Naive thymus-derived CD8-positive, alpha-beta T cell (primary cell): ENCODE data around the gene NSFL1C. TPM values are rescaled to one million over a fixed set of nuclear protein-coding genes. Genes with fewer than 3 reads are reported as not detected.
A peak's percentile ranks its signal among the peaks of the same experiment; 100 is the strongest.
"Not testable (repeated sequence)": the region's sequence is repeated elsewhere in the genome, so short reads cannot be mapped to it uniquely, and the experiment has no call there.

Experiments
- ATAC-seq, 2 donors: fragments of 150-1000 bp; cut with Tn5 transposase in 1 of 2; sonication (Bioruptor Pico), chemical (Tn5 transposase) in 1 of 2; 1 replicate in 1 of 2; 2 replicates in 1 of 2; pipeline ENCODE4 v1.10.0; 2021; ENCODE audit warnings: mild to moderate bottlenecking in 2 of 2, moderate library complexity in 2 of 2
- POLR2A ChIA-PET: fragments of 350-600 bp; sonication (Branson Sonifier 250); formaldehyde crosslinking; loops from one replicate; lab custom pipeline; 2021; ENCODE audit warnings: antibody characterized with exemption; lab: Charles Lee
- DNase-seq, 10 donors: peaks; one replicate each; pipeline versions ENCODE4 v3.0.0 to v3.0.0-alpha.2; 2020 to 2022
- H3K27ac Mint-ChIP-seq, 10 donors: one replicate each; pipeline ENCODE4 v1.8.0; 2020 to 2022; ENCODE audit warnings: mild to moderate bottlenecking in 10 of 10, mixed read lengths in 10 of 10, moderate library complexity in 4 of 10, inconsistent platforms in 1 of 10
- H3K27me3 Mint-ChIP-seq, 5 donors: one replicate each; pipeline ENCODE4 v1.8.0; 2021 to 2022; ENCODE audit warnings: mixed read lengths in 5 of 5
- H3K36me3 Mint-ChIP-seq, 3 donors: one replicate each; pipeline ENCODE4 v1.8.0; 2020 to 2022; ENCODE audit warnings: mixed read lengths in 3 of 3, mild to moderate bottlenecking in 2 of 3, inconsistent platforms in 1 of 3
- H3K4me1 Mint-ChIP-seq, 4 donors: one replicate each; pipeline ENCODE4 v1.8.0; 2021 to 2022; ENCODE audit warnings: mixed read lengths in 4 of 4
- H3K4me3 Mint-ChIP-seq, 10 donors: one replicate each; pipeline ENCODE4 v1.8.0; 2020 to 2022; ENCODE audit warnings: mild to moderate bottlenecking in 10 of 10, mixed read lengths in 10 of 10, moderate library complexity in 6 of 10, inconsistent platforms in 1 of 10
- H3K9me3 Mint-ChIP-seq, 9 donors: one replicate each; pipeline ENCODE4 v1.8.0; 2020 to 2022; ENCODE audit warnings: mixed read lengths in 9 of 9, mild to moderate bottlenecking in 3 of 9, inconsistent platforms in 1 of 9, moderate library complexity in 1 of 9
- polyA plus RNA-seq, 3 donors: library from polyadenylated mRNA; unstranded; fragments of 300-500 nt; fragmentation: Illumina TruSeq; gene quantifications; one replicate each; pipeline ENCODE4 v1.2.3, GENCODE V29; 2021
- total RNA-seq, 8 experiments: library from RNA in 2 of 8; stranded (reverse) in 2 of 8; gene quantifications; one replicate each; pipeline ENCODE4 v1.2.3 and lab custom pipeline; 2021 to 2026

The NSFL1C gene
- total and polyA plus RNA-seq, 5 experiments from 2014 or later = 68.1 to 82.8 (median 72.6) TPM

DNA sequence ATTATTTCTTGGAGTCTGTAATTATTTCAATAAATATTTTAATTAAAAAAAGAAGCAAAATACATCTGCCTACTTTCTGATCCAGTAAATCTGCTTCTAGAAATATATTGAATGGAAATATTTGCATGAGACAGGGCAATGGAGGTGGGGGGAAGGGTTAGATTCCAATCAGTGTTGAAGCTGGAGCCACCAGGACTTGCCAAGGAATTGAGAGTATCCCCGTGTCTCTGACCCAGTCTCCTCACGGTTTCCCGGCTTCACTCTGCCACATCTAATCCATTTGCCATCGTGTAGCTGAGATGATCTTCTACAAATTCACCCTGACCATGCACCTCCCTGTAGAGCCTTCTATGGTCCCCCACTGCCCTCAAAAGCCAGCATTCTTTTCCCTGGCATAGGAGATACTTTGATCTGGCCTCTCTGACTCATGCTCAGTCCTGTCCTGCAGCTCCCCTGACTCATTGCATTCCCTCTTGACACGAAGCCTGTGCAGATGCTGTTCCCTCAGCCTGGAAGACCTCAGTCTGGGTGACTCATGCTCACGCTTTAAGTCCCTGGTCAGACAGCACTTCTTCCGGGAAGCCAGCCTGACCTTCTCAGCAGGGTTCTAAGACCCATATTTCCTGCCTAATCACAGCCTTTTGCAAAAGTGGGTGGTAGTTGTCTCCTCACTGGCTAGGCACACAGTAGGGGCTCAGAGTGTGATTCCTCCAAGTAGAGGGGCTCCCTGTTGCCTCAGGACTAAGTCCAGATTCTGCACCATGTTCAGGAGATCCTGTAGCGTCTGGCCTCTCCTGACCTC, 50.8 kb downstream of the NSFL1C start:
- POLR2A ChIA-PET = no interaction called here
- Mint-ChIP-seq H3K27ac (peak overlapping the region in 1 of 10 donors; percentile 46), H3K9me3 (peaks cover 0 to 37% (median 13%) of the 10 kb centered on the region in 9 donors), H3K27me3 (peaks cover 0 to 9% (median 0%) of the 10 kb centered on the region in 5 donors), H3K36me3 (peaks cover 0 to 23% (median 17%) of the 10 kb centered on the region in 3 donors), H3K4me1 (no peaks in the 10 kb centered on the region), H3K4me3 (no peak overlapping the region)
- ATAC-seq = no peak
- no peak for DNase-seq

DNA sequence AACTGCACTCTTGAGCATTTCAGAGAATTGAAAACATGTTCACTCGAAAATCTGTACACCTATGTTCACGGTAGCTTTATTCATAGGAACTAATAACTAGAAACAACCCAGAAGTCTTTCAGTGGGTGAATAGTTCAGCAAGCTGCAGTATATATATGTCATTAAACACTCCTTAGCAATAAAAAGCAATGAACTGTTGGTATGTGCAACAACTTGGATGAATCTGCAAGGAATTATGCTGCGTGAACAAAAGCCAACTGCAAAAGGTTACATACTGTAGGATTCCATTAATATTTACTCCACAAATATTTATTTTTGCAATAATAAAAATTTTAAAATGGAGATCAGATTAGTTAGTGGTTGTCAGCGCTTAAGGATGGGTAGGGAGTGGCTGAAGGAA, 51.7 kb downstream of the NSFL1C start:
- Mint-ChIP-seq H3K4me3 (no peak overlapping the region), H3K9me3 (peaks cover 0 to 28% (median 11%) of the 10 kb centered on the region in 9 donors), H3K36me3 (peaks cover 0 to 18% (median 12%) of the 10 kb centered on the region in 3 donors), H3K27me3 (peaks cover 0 to 9% (median 0%) of the 10 kb centered on the region in 5 donors), H3K27ac (no peak overlapping the region), H3K4me1 (no peaks in the 10 kb centered on the region)
- ATAC-seq (no peak), DNase-seq (no peak)
- POLR2A ChIA-PET = no interaction called here

DNA sequence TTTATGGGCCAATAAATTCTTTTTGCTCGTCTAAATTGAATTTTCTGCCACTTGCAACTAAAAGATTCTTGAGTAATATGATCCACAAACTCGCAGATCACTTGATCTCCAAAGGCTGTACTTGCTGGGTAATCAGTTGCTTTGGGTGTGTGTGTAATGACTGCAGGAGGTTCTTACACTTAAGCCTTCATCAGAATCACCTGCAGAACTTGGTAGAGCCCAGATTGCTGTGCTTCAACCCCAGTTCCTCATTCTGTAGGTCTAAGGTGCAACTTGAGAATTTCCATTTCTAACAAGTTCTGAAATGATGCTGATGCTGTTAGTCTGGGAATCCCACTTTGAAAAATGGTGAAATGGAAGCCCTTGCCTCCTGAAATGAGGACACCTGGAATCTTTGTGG, 60.8 kb downstream of the NSFL1C start:
- ATAC-seq (no peak), DNase-seq (no peak)
- Mint-ChIP-seq H3K27ac (no peak overlapping the region), H3K27me3 (peaks cover 0 to 9% (median 0%) of the 10 kb centered on the region in 5 donors), H3K9me3 (peaks cover 0 to 13% (median 5%) of the 10 kb centered on the region in 9 donors), H3K36me3 (peaks cover 0 to 8% (median 0%) of the 10 kb centered on the region in 3 donors), H3K4me1 (peaks cover 8 to 18% (median 13%) of the 10 kb centered on the region in 4 donors), H3K4me3 (no peak overlapping the region)
- POLR2A ChIA-PET = no interaction called here

DNA sequence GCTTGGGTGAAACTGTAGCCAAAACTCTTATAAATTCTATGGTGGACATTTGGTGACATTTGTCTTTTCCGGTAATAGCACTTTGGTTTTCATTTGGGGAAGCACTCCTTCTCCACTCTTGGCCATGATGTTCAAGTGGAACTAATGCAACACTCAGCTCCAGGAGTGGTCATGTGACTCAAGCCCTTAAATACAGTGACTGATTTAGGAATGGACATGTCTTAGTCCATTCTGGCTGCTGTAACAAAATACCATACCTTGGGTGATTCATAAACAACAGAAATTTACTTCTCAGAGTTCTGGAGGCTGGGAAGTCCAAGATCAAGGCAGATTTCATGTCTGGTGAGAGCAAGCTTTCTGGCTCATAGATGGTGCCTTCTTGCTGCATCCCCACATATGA, 63.0 kb downstream of the NSFL1C start:
- no peak overlapping the region for H3K4me3 Mint-ChIP-seq
- peaks cover 0 to 6% (median 0%) of the 10 kb centered on the region in 5 donors for H3K27me3 Mint-ChIP-seq
- no peak overlapping the region for H3K27ac Mint-ChIP-seq
- peaks cover 0 to 5% (median 0%) of the 10 kb centered on the region in 3 donors for H3K36me3 Mint-ChIP-seq
- POLR2A ChIA-PET = no interaction called here
- DNase-seq = no peak
- no peak for ATAC-seq
- H3K9me3 Mint-ChIP-seq = peaks cover 0 to 13% (median 5%) of the 10 kb centered on the region in 9 donors
- H3K4me1 Mint-ChIP-seq = peaks cover 8 to 18% (median 13%) of the 10 kb centered on the region in 4 donors

DNA sequence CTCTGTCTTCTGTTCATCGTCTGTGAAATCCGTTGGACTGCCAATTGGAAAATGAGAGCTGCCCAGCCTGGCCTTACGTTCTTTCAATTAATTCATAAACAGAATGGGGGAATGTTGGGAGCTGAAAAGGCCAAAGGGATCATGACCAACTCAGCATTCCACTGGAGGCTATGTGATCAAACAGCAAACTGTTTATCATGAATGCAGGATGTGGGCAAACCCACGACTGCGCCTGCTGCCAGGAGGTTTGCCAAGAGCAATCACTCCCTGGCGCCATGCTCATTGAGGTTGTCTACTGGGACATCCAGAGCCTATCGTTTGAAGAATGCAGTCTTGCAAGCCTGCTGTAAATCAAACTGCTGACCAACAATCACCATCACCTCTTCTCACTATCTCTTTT, 64.5 kb downstream of the NSFL1C start:
- Mint-ChIP-seq H3K4me1 (peaks cover 8 to 21% (median 12%) of the 10 kb centered on the region in 4 donors), H3K9me3 (peaks cover 0 to 13% (median 5%) of the 10 kb centered on the region in 9 donors), H3K4me3 (peak overlapping the region in 6 of 10 donors; percentile 15 to 53 (median 34)), H3K27me3 (peaks cover 0 to 5% (median 0%) of the 10 kb centered on the region in 5 donors), H3K36me3 (peaks cover 0 to 5% (median 0%) of the 10 kb centered on the region in 3 donors), H3K27ac (peak overlapping the region in 5 of 10 donors; percentile 38 to 76 (median 54))
- DNase-seq = no peak
- peak in 1 of 2 donors; percentile 45 for ATAC-seq
- POLR2A ChIA-PET = interaction anchor here (0.7 kb wide), 1 partner anchor 10 kb away, joined by 4 read pairs; no protein-coding TSS in a partner anchor

DNA sequence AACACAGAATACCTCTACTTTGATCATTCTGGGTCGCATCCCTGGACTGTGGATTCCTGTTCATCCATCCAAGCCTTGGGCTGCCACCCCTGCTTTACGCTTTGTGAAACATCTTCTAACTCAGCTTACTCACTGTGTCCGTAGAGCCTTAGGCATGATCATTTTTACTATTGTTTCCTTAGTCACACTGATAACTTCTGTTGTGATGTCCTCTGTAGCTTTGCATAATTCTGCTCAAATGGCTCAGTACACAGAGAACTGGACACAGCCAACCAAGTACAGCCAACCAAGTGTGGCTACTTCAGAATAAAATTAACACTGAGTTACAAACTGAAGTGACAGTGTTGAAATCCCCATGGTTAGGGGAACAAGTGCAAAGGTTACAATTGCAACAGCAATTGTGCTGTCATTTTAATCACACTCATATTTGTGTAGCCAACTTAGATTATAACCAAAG, 65.2 kb downstream of the NSFL1C start:
- Mint-ChIP-seq H3K27me3 (peaks cover 0 to 5% (median 0%) of the 10 kb centered on the region in 5 donors), H3K36me3 (peaks cover 0 to 9% (median 0%) of the 10 kb centered on the region in 3 donors), H3K9me3 (peaks cover 4 to 15% (median 7%) of the 10 kb centered on the region in 9 donors), H3K4me3 (no peak overlapping the region), H3K27ac (peak overlapping the region in 1 of 10 donors; percentile 19), H3K4me1 (peaks cover 9 to 27% (median 18%) of the 10 kb centered on the region in 4 donors)
- POLR2A ChIA-PET = interaction anchor here (0.6 kb wide), 1 partner anchor 35 kb away, joined by 5 read pairs; no protein-coding TSS in a partner anchor
- ATAC-seq (no peak), DNase-seq (no peak)

DNA sequence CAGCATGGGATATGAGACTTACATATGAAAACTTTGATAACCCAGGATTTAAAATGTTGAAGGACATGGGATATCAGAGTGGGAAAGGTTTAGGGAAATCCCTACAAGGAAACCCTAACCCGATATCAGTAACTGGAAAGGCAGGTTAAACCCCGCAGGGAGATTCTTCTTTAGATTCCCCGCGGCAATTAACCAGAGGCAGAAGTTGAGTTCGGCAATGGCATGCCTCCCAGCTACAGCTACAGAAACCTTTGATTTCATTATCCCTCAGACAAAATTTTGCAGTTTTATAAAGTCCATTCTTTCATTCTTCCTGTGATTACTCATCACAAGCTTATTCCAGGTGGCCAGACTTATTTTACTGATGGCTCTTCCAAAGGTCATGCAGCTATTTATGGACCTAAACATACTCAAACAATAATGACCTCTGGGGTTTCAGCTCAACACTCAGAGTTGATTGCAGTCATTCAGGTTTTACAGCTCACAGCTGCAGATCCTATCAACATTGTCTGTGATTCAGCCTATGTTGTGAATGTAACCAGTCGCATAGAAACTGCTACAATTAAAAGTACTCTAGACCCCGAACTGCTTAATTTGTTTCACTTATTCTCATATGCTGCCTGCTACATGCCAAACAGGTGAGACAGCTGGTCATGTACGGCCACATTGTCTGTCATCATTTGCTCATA, 66.8 kb downstream of the NSFL1C start:
- Mint-ChIP-seq H3K9me3 (peaks cover 4 to 15% (median 7%) of the 10 kb centered on the region in 9 donors), H3K4me1 (peaks cover 10 to 29% (median 22%) of the 10 kb centered on the region in 4 donors)
- not testable (repeated sequence) for H3K27ac Mint-ChIP-seq, H3K36me3 Mint-ChIP-seq, H3K4me3 Mint-ChIP-seq, DNase-seq, ATAC-seq, H3K27me3 Mint-ChIP-seq
- POLR2A ChIA-PET = interaction anchor here (0.8 kb wide), 1 partner anchor 35 kb away, joined by 5 read pairs; no protein-coding TSS in a partner anchor

DNA sequence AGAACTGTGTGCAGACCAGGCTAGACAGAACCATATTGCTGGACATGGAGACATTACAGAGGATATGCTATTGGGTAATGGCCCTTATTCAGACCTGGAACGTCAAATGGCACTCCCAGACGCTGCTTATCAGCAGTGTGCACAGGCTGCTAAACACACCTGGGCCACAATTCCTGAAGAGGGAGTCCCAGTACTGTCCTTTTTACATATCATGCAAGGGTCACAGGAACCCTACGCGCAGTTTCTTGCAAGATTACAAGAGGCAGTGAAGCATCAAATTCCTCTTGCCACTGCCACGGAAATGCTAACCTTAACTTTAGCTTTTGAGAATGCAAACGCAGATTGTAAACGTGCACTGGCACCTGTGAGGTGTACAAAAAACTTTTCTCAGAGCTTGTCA, 68.5 kb downstream of the NSFL1C start:
- H3K36me3 Mint-ChIP-seq, H3K27me3 Mint-ChIP-seq, H3K27ac Mint-ChIP-seq, DNase-seq, POLR2A ChIA-PET, ATAC-seq, H3K4me3 Mint-ChIP-seq: not testable (repeated sequence)
- H3K4me1 Mint-ChIP-seq = peaks cover 11 to 39% (median 33%) of the 10 kb centered on the region in 4 donors
- peaks cover 4 to 15% (median 7%) of the 10 kb centered on the region in 9 donors for H3K9me3 Mint-ChIP-seq

DNA sequence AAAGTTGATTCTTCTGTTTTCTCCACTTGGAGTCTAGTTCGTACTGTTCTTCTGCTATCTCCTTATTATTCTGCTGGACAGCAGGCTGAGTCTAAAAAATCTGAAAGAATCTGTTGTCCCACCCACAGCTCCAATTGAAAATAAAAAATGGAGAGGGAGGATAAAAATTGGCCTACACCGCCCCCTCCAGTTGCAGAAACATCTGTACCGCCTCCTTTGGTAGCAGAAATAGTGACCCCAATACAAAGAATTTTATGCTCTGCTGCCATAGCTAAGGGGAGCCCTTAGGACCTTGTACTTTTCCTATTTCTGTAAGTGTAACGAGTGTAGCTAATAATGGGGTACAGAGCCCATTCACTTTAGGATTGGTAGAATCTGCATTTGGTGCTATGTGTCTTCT, 68.9 kb downstream of the NSFL1C start:
- Mint-ChIP-seq H3K27me3 (peaks cover 0 to 5% (median 0%) of the 10 kb centered on the region in 5 donors), H3K4me1 (peaks cover 11 to 38% (median 33%) of the 10 kb centered on the region in 4 donors), H3K4me3 (no peak overlapping the region), H3K9me3 (peaks cover 3 to 14% (median 7%) of the 10 kb centered on the region in 9 donors), H3K27ac (no peak overlapping the region), H3K36me3 (peaks cover 0 to 7% (median 0%) of the 10 kb centered on the region in 3 donors)
- ATAC-seq (no peak), DNase-seq (no peak)
- POLR2A ChIA-PET = no interaction called here

DNA sequence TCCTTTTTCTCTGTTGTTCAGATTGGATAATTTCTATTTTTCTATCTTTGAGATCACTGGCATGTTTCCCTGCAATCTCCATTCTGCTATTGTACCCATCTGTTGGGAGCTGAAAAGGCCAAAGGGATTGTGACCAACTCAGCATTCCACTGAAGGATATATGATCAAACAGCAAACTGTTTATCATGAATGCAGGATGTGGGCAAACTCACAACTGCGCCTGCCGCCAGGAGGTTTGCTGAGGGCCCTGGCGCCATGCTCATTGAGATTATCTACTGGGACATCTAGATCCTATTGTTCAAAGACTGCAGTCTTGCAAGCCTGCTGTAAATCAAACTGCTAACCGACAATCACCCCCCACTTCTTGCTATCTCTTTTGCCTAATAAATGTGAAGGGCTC, 69.9 kb downstream of the NSFL1C start:
- Mint-ChIP-seq H3K4me3 (no peak overlapping the region), H3K9me3 (peaks cover 0 to 9% (median 2%) of the 10 kb centered on the region in 9 donors), H3K27ac (peak overlapping the region in 2 of 10 donors; percentile 57 to 66), H3K4me1 (peaks cover 8 to 33% (median 30%) of the 10 kb centered on the region in 4 donors), H3K36me3 (peaks cover 0 to 5% (median 0%) of the 10 kb centered on the region in 3 donors), H3K27me3 (peaks cover 0 to 3% (median 0%) of the 10 kb centered on the region in 5 donors)
- POLR2A ChIA-PET = no interaction called here
- no peak for DNase-seq
- ATAC-seq = no peak

DNA sequence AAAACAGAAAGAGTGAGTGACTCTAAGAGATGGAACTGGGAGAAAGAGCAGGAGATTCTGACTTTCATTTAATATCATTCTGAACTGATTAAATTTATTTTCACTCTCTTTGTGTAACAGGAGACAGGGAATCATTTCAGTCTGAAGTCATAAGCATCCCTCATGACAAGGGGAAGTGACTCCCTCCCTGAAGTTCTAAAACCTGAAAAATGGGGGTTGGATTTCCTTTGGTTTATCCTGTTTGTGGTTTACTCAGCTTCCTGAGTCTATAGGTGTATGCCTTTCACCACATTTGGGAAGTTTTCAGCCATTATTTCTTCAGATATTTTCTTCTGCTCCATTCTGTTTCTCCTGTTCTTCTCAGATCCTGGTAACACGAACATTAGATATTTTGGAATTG, 70.4 kb downstream of the NSFL1C start:
- ATAC-seq (no peak), DNase-seq (no peak)
- H3K27ac Mint-ChIP-seq = peak overlapping the region in 1 of 10 donors; percentile 66
- peaks cover 11 to 38% (median 33%) of the 10 kb centered on the region in 4 donors for H3K4me1 Mint-ChIP-seq
- H3K36me3 Mint-ChIP-seq = peaks cover 0 to 5% (median 0%) of the 10 kb centered on the region in 3 donors
- H3K9me3 Mint-ChIP-seq = peaks cover 0 to 9% (median 2%) of the 10 kb centered on the region in 9 donors
- no peak overlapping the region for H3K4me3 Mint-ChIP-seq
- POLR2A ChIA-PET = no interaction called here
- peaks cover 0 to 3% (median 0%) of the 10 kb centered on the region in 5 donors for H3K27me3 Mint-ChIP-seq

DNA sequence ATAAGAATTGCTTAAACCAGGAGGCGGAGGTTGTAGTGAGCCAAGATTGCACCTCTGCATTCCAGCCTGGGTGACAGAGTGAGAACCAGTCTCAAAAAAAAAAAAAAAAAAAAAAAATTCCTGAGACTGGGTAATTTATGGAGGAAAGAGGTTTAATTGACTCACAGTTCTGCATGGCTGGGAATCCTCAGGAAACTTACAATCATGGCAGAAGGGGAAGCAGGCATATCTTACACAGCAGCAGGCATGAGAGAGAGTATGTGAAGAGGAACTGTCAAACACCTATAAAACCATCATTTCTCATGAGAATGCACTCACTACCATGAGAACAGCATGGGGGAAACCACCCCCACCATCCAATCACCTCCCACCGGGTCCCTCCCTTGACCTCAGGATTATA, 72.0 kb downstream of the NSFL1C start:
- Mint-ChIP-seq H3K4me1 (peaks cover 21 to 53% (median 48%) of the 10 kb centered on the region in 4 donors), H3K27me3 (peaks cover 0 to 3% (median 0%) of the 10 kb centered on the region in 5 donors), H3K9me3 (peaks cover 0 to 9% (median 2%) of the 10 kb centered on the region in 9 donors), H3K4me3 (no peak overlapping the region), H3K27ac (peak overlapping the region in 1 of 10 donors; percentile 89), H3K36me3 (peaks cover 0 to 5% (median 0%) of the 10 kb centered on the region in 3 donors)
- ATAC-seq (no peak), DNase-seq (no peak)
- POLR2A ChIA-PET = no interaction called here
